ENCODE results near the gene VRK1.

VRK1 gene

GRCh38 chr14:96826818-96827217 is 29.6 kb downstream of the VRK1 start:
- no peak for DNase-seq (ENCODE audit: low read depth in 2 of 2)

- DNase-seq (ENCODE audit: low read depth in 2 of 2) = no peak
Observed at GRCh38 chr14:96827290-96827689, 30.1 kb downstream of the VRK1 start.

- no peak for DNase-seq (ENCODE audit: low read depth in 2 of 2)
Observed at GRCh38 chr14:96829791-96830190, 32.6 kb downstream of the VRK1 start.

GRCh38 chr14:96830946-96831345 is 33.8 kb downstream of the VRK1 start:
- DNase-seq (ENCODE audit: low read depth in 2 of 2) = no peak

- DNase-seq (ENCODE audit: low read depth in 2 of 2) = no peak
Observed at GRCh38 chr14:96832351-96832750, 35.2 kb downstream of the VRK1 start.

GRCh38 chr14:96838449-96838848 is 41.3 kb downstream of the VRK1 start:
- DNase-seq (ENCODE audit: low read depth in 2 of 2) = no peak

- DNase-seq (ENCODE audit: low read depth in 2 of 2) = no peak
Observed at GRCh38 chr14:96839251-96839650, 42.1 kb downstream of the VRK1 start.

GRCh38 chr14:96843137-96843536 is 46.0 kb downstream of the VRK1 start:
- no peak for DNase-seq (ENCODE audit: low read depth in 2 of 2)

GRCh38 chr14:96844857-96845570 is 47.8 kb downstream of the VRK1 start:
- DNase-seq (ENCODE audit: low read depth in 2 of 2) = no peak

GRCh38 chr14:96847451-96847850 is 50.3 kb downstream of the VRK1 start:
- DNase-seq (ENCODE audit: low read depth in 2 of 2) = no peak

GRCh38 chr14:96848011-96848410 is 50.8 kb downstream of the VRK1 start:
- no peak for DNase-seq (ENCODE audit: low read depth in 2 of 2)

GRCh38 chr14:96849733-96850132 is 52.6 kb downstream of the VRK1 start:
- DNase-seq (ENCODE audit: low read depth in 2 of 2) = no peak

- no peak for DNase-seq (ENCODE audit: low read depth in 2 of 2)
Observed at GRCh38 chr14:96851694-96852381, 54.7 kb downstream of the VRK1 start.

- DNase-seq (ENCODE audit: low read depth in 2 of 2) = no peak
Observed at GRCh38 chr14:96852823-96853422, 55.7 kb downstream of the VRK1 start.

- DNase-seq (ENCODE audit: low read depth in 2 of 2) = no peak
Observed at GRCh38 chr14:96858643-96859042, 61.5 kb downstream of the VRK1 start.

- no peak for DNase-seq (ENCODE audit: low read depth in 2 of 2)
Observed at GRCh38 chr14:96861568-96862310, 64.6 kb downstream of the VRK1 start.

GRCh38 chr14:96863327-96863985 is 66.3 kb downstream of the VRK1 start:
- no peak for DNase-seq (ENCODE audit: low read depth in 2 of 2)

GRCh38 chr14:96863986-96864330 is 66.8 kb downstream of the VRK1 start:
- DNase-seq (ENCODE audit: low read depth in 2 of 2) = no peak

- no peak for DNase-seq (ENCODE audit: low read depth in 2 of 2)
Observed at GRCh38 chr14:96867634-96868033, 70.5 kb downstream of the VRK1 start.

- no peak for DNase-seq (ENCODE audit: low read depth in 2 of 2)
Observed at GRCh38 chr14:96874127-96874526, 76.9 kb downstream of the VRK1 start.

- DNase-seq (ENCODE audit: low read depth in 2 of 2) = no peak
Observed at GRCh38 chr14:96876747-96877146, 79.6 kb downstream of the VRK1 start.

- DNase-seq (ENCODE audit: low read depth in 2 of 2) = no peak
Observed at GRCh38 chr14:96881713-96882112, 84.5 kb downstream of the VRK1 start.

Data from stimulated activated CD4-positive, alpha-beta T cell treated with anti-CD3 and anti-CD28 coated beads, Interleukin-15, amount 100 ng/mL, for 48 hours (primary cell).